Mesothelial cell of epicardium (in vitro differentiated cells): ENCODE measurements around the gene OR13F1. TPM values are rescaled to one million over a fixed set of nuclear protein-coding genes. Genes with fewer than 3 reads are reported as not detected.

Experiments
- DNase-seq, 2 experiments: peaks; one replicate each; pipeline ENCODE4 v3.0.0; 2021; ENCODE audit warnings: low spot score in 2 of 2; ENCODE audit not compliant: unreplicated experiment in 2 of 2
- H3K27ac Mint-ChIP-seq: 2 replicates; pipeline ENCODE4 v1.8.0; 2021; ENCODE audit warnings: mixed read lengths
- H3K27me3 Mint-ChIP-seq: 2 replicates; pipeline ENCODE4 v1.8.0; 2021; ENCODE audit warnings: low read depth, mixed read lengths
- H3K36me3 Mint-ChIP-seq: 2 replicates; pipeline ENCODE4 v1.8.0; 2021; ENCODE audit warnings: mixed read lengths
- H3K4me1 Mint-ChIP-seq: 2 replicates; pipeline ENCODE4 v1.8.0; 2021; ENCODE audit warnings: mixed read lengths
- H3K4me3 Mint-ChIP-seq: 2 replicates; pipeline ENCODE4 v1.8.0; 2021; ENCODE audit warnings: mild to moderate bottlenecking, moderate library complexity, mixed read lengths
- H3K9me3 Mint-ChIP-seq: 2 replicates; pipeline ENCODE4 v1.8.0; 2021; ENCODE audit warnings: mixed read lengths
- total RNA-seq: library from RNA; stranded (reverse); gene quantifications from 3 replicates; pipeline ENCODE4 v1.2.1, GENCODE V29; 2021
- TF ChIP-seq, protein P1 (sequence below): fragments of 200-600 bp; sonication (generic); IDR thresholded peaks from one replicate; pipeline ENCODE4 v1.5.0; 2021; ENCODE audit warnings: antibody characterized with exemption; ENCODE audit not compliant: unreplicated experiment

The OR13F1 gene, protein sequence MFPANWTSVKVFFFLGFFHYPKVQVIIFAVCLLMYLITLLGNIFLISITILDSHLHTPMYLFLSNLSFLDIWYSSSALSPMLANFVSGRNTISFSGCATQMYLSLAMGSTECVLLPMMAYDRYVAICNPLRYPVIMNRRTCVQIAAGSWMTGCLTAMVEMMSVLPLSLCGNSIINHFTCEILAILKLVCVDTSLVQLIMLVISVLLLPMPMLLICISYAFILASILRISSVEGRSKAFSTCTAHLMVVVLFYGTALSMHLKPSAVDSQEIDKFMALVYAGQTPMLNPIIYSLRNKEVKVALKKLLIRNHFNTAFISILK
- not detected in 3 replicates for total RNA-seq

GRCh38 chr9:104503963-104504362 is at the start of gene OR13F1:
Gene OR13F1 (plus strand): TSS chr9:104504263. CDS start chr9:104504263, 0 bp downstream.
- Mint-ChIP-seq H3K9me3 (no peaks in the 10 kb centered on the region), H3K4me1 (no peaks in the 10 kb centered on the region), H3K27me3 (peaks cover 19% of the 10 kb centered on the region), H3K36me3 (no peaks in the 10 kb centered on the region), H3K27ac (no peak within 1 kb of the TSS), H3K4me3 (no peak within 1 kb of the TSS)
- DNase-seq, result no peak
- TF ChIP-seq, protein P1, sequence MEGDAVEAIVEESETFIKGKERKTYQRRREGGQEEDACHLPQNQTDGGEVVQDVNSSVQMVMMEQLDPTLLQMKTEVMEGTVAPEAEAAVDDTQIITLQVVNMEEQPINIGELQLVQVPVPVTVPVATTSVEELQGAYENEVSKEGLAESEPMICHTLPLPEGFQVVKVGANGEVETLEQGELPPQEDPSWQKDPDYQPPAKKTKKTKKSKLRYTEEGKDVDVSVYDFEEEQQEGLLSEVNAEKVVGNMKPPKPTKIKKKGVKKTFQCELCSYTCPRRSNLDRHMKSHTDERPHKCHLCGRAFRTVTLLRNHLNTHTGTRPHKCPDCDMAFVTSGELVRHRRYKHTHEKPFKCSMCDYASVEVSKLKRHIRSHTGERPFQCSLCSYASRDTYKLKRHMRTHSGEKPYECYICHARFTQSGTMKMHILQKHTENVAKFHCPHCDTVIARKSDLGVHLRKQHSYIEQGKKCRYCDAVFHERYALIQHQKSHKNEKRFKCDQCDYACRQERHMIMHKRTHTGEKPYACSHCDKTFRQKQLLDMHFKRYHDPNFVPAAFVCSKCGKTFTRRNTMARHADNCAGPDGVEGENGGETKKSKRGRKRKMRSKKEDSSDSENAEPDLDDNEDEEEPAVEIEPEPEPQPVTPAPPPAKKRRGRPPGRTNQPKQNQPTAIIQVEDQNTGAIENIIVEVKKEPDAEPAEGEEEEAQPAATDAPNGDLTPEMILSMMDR, result no peak

- Mint-ChIP-seq H3K4me3 (no peak overlapping the region), H3K9me3 (no peaks in the 10 kb centered on the region), H3K27ac (no peak overlapping the region), H3K4me1 (no peaks in the 10 kb centered on the region), H3K27me3 (no peaks in the 10 kb centered on the region), H3K36me3 (no peaks in the 10 kb centered on the region)
- TF ChIP-seq, protein P1, result no peak
- no peak for DNase-seq
These were observed 47.2 kb upstream of the OR13F1 start for GRCh38 chr9:104456831-104457230.

DNA sequence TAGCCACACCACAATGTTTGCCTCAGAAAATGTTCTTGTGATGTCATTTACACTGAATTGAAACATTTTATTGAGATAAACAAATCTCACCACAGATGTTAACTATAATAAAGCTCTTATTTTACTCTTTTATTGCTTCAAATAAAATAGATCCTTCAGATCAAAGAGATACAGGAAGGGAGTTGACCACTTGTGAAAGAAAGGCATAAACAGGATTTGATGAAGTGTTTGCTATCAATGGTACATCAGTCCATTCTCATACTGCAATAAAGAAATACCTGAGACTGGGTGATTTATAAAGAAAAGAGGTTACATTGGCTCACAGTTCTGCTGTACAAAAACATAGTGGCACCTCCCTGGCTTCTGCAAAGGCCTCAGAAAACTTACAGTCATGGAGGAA is 40.2 kb upstream of the OR13F1 start:
- TF ChIP-seq, protein P1, result no peak
- Mint-ChIP-seq H3K9me3 (peaks cover 26% of the 10 kb centered on the region), H3K27me3 (no peaks in the 10 kb centered on the region), H3K4me1 (no peaks in the 10 kb centered on the region), H3K4me3 (no peak overlapping the region), H3K36me3 (no peaks in the 10 kb centered on the region), H3K27ac (no peak overlapping the region)
- DNase-seq, result no peak

- no peak for DNase-seq
- no peak overlapping the region for H3K4me3 Mint-ChIP-seq
- H3K27ac Mint-ChIP-seq, result no peak overlapping the region
- peaks cover 36% of the 10 kb centered on the region for H3K9me3 Mint-ChIP-seq
- TF ChIP-seq, protein P1, result no peak
- H3K36me3 Mint-ChIP-seq, result no peaks in the 10 kb centered on the region
- H3K27me3 Mint-ChIP-seq, result no peaks in the 10 kb centered on the region
- no peaks in the 10 kb centered on the region for H3K4me1 Mint-ChIP-seq
These were observed 35.8 kb upstream of the OR13F1 start for GRCh38 chr9:104468261-104468660.

DNA sequence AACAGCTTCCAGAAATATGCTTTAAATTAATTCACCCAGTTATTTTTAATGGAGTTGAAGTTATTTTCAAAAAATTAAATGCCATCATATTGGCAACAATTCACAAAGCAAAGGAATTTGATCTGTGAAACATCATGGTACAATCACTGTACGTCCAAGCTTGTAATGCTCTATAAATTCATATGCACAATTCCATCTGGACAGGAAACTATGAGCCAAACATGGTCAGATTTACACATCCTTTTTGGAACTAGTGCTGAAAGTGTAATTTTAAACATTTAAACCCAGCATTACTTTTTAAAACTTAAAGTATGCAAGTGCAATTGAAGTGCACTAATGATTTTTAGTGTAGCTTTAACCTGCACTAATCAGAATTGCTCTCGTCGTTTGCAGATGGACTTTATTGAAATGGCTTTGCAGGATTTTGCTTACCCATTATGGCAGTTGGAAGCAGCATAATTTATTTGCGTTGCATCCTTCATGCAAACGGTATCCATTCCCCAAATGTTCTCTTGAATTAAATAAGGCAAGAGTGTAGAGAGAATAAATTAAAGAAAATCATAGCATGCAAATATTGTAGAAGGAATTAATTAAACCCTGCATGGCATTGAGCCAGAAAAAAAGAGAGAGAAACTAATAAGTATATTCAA is 21.0 kb upstream of the OR13F1 start:
- DNase-seq, result no peak
- Mint-ChIP-seq H3K36me3 (no peaks in the 10 kb centered on the region), H3K27me3 (no peaks in the 10 kb centered on the region), H3K9me3 (no peaks in the 10 kb centered on the region), H3K4me3 (no peak overlapping the region), H3K27ac (no peak overlapping the region), H3K4me1 (no peaks in the 10 kb centered on the region)
- TF ChIP-seq, protein P1, result no peak
